Measurements from ENCODE around the gene SLC35A5.
"Not testable (repeated sequence)": the region's sequence is repeated elsewhere in the genome, so short reads cannot be mapped to it uniquely, and the experiment has no call there.

SLC35A5 gene

GRCh38 chr3:112550859-112551258 lies 11.0 kb upstream of the SLC35A5 start:
- Histone ChIP-seq H3K4me1 (ENCODE audit: control insufficient read depth in 1 of 2, insufficient read depth in 2 of 2, low read length in 2 of 2) (peaks cover 7 to 19% of the 10 kb centered on the region in 2 donors), H3K27me3 (ENCODE audit: low read depth, low read length) (no peaks in the 10 kb centered on the region), H3K27ac (ENCODE audit: low read length) (no peak overlapping the region), H3K9me3 (ENCODE audit: control insufficient read depth in 1 of 2, low read length in 2 of 2) (no peaks in the 10 kb centered on the region), H3K36me3 (ENCODE audit: control insufficient read depth in 1 of 2, insufficient read depth in 2 of 2, low read length in 2 of 2) (peaks cover 17 to 21% of the 10 kb centered on the region in 2 donors), H3K4me3 (ENCODE audit: low read depth in 1 of 2, low read length in 2 of 2) (no peak overlapping the region)

- H3K27ac ChIP-seq (ENCODE audit: low read length), result peak overlapping the region; percentile 5
- H3K27me3 ChIP-seq (ENCODE audit: low read depth, low read length), result no peaks in the 10 kb centered on the region
- no peaks in the 10 kb centered on the region for H3K9me3 ChIP-seq (ENCODE audit: control insufficient read depth in 1 of 2, low read length in 2 of 2)
- H3K4me3 ChIP-seq (ENCODE audit: low read depth in 1 of 2, low read length in 2 of 2), result no peak overlapping the region
- no peaks in the 10 kb centered on the region for H3K36me3 ChIP-seq (ENCODE audit: control insufficient read depth in 1 of 2, insufficient read depth in 2 of 2, low read length in 2 of 2)
- H3K4me1 ChIP-seq (ENCODE audit: control insufficient read depth in 1 of 2, insufficient read depth in 2 of 2, low read length in 2 of 2), result peaks cover 20 to 36% of the 10 kb centered on the region in 2 donors
Observed at GRCh38 chr3:112555535-112556170, 6.2 kb upstream of the SLC35A5 start.

GRCh38 chr3:112557976-112558375 lies 3.9 kb upstream of the SLC35A5 start:
- Histone ChIP-seq H3K27me3 (ENCODE audit: low read depth, low read length) (no peaks in the 10 kb centered on the region), H3K4me3 (ENCODE audit: low read depth in 1 of 2, low read length in 2 of 2) (no peak overlapping the region), H3K4me1 (ENCODE audit: control insufficient read depth in 1 of 2, insufficient read depth in 2 of 2, low read length in 2 of 2) (peaks cover 20 to 28% of the 10 kb centered on the region in 2 donors), H3K36me3 (ENCODE audit: control insufficient read depth in 1 of 2, insufficient read depth in 2 of 2, low read length in 2 of 2) (peaks cover 0 to 13% of the 10 kb centered on the region in 2 donors), H3K27ac (ENCODE audit: low read length) (no peak overlapping the region), H3K9me3 (ENCODE audit: control insufficient read depth in 1 of 2, low read length in 2 of 2) (no peaks in the 10 kb centered on the region)

- no peaks in the 10 kb centered on the region for H3K9me3 ChIP-seq (ENCODE audit: control insufficient read depth in 1 of 2, low read length in 2 of 2)
- peaks cover 0 to 13% of the 10 kb centered on the region in 2 donors for H3K36me3 ChIP-seq (ENCODE audit: control insufficient read depth in 1 of 2, insufficient read depth in 2 of 2, low read length in 2 of 2)
- peaks cover 21 to 28% of the 10 kb centered on the region in 2 donors for H3K4me1 ChIP-seq (ENCODE audit: control insufficient read depth in 1 of 2, insufficient read depth in 2 of 2, low read length in 2 of 2)
- peak overlapping the region; percentile 96 for H3K27ac ChIP-seq (ENCODE audit: low read length)
- no peaks in the 10 kb centered on the region for H3K27me3 ChIP-seq (ENCODE audit: low read depth, low read length)
- peak overlapping the region; percentile 76 to 95 for H3K4me3 ChIP-seq (ENCODE audit: low read depth in 1 of 2, low read length in 2 of 2)
Observed at GRCh38 chr3:112560307-112560706, 1.5 kb upstream of the SLC35A5 start.

GRCh38 chr3:112560721-112561483 lies 943 bp upstream of the SLC35A5 start:
- Histone ChIP-seq H3K4me3 (ENCODE audit: low read depth in 1 of 2, low read length in 2 of 2) (peak overlapping the region; percentile 76 to 95), H3K36me3 (ENCODE audit: control insufficient read depth in 1 of 2, insufficient read depth in 2 of 2, low read length in 2 of 2) (peaks cover 0 to 13% of the 10 kb centered on the region in 2 donors), H3K9me3 (ENCODE audit: control insufficient read depth in 1 of 2, low read length in 2 of 2) (no peaks in the 10 kb centered on the region), H3K27ac (ENCODE audit: low read length) (peak overlapping the region; percentile 96), H3K27me3 (ENCODE audit: low read depth, low read length) (no peaks in the 10 kb centered on the region), H3K4me1 (ENCODE audit: control insufficient read depth in 1 of 2, insufficient read depth in 2 of 2, low read length in 2 of 2) (peaks cover 17 to 22% of the 10 kb centered on the region in 2 donors)

DNA sequence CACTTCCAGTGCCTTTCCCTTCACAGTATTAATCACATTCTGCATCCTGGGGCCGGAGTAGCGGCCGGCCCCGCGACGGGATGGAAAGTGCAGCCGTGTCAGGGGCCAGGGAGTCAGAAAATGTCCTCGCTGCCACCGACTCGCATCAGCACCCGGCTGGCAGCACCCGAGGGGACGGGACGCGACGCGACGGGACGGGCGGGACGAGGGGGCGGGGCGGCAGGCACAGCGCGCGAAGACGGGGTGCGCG lies 436 bp upstream of the SLC35A5 start:
- peak overlapping the region; percentile 96 for H3K27ac ChIP-seq (ENCODE audit: low read length)

GRCh38 chr3:112564247-112564939 lies 2.5 kb downstream of the SLC35A5 start:
- Histone ChIP-seq H3K4me1 (ENCODE audit: control insufficient read depth in 1 of 2, insufficient read depth in 2 of 2, low read length in 2 of 2) (peaks cover 14 to 18% of the 10 kb centered on the region in 2 donors), H3K36me3 (ENCODE audit: control insufficient read depth in 1 of 2, insufficient read depth in 2 of 2, low read length in 2 of 2) (peaks cover 0 to 16% of the 10 kb centered on the region in 2 donors)
- not testable (repeated sequence) for H3K4me3 ChIP-seq (ENCODE audit: low read depth in 1 of 2, low read length in 2 of 2); H3K27me3 ChIP-seq (ENCODE audit: low read depth, low read length); H3K9me3 ChIP-seq (ENCODE audit: control insufficient read depth in 1 of 2, low read length in 2 of 2); H3K27ac ChIP-seq (ENCODE audit: low read length)

More for the DNA sequence above, 436 bp upstream of the SLC35A5 start:
- H3K4me3 ChIP-seq (ENCODE audit: low read depth in 1 of 2, low read length in 2 of 2), result peak overlapping the region; percentile 76 to 95
- peaks cover 17 to 21% of the 10 kb centered on the region in 2 donors for H3K4me1 ChIP-seq (ENCODE audit: control insufficient read depth in 1 of 2, insufficient read depth in 2 of 2, low read length in 2 of 2)
- H3K36me3 ChIP-seq (ENCODE audit: control insufficient read depth in 1 of 2, insufficient read depth in 2 of 2, low read length in 2 of 2), result peaks cover 0 to 13% of the 10 kb centered on the region in 2 donors
- H3K27me3 ChIP-seq (ENCODE audit: low read depth, low read length), result no peaks in the 10 kb centered on the region
- no peaks in the 10 kb centered on the region for H3K9me3 ChIP-seq (ENCODE audit: control insufficient read depth in 1 of 2, low read length in 2 of 2)

DNA sequence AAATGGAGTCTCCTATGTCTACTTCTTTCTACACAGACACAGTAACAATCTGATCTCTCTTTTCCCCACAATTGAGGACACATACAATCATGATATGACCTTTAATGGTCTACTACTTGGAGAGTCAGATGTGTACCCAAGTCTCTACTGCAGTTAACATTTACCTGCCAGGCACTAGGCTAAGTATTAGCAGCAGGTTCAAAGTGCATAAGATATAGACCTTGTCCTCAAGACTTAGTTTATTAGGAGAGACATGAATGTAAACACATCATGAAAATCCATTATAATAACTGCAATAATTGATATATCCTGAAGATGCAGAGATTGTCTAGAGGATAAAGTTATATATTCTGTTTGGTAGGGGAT lies 3.1 kb downstream of the SLC35A5 start:
- Histone ChIP-seq H3K4me3 (ENCODE audit: low read depth in 1 of 2, low read length in 2 of 2) (no peak overlapping the region), H3K27ac (ENCODE audit: low read length) (no peak overlapping the region), H3K27me3 (ENCODE audit: low read depth, low read length) (no peaks in the 10 kb centered on the region), H3K36me3 (ENCODE audit: control insufficient read depth in 1 of 2, insufficient read depth in 2 of 2, low read length in 2 of 2) (peaks cover 0 to 21% of the 10 kb centered on the region in 2 donors), H3K4me1 (ENCODE audit: control insufficient read depth in 1 of 2, insufficient read depth in 2 of 2, low read length in 2 of 2) (peaks cover 9 to 13% of the 10 kb centered on the region in 2 donors), H3K9me3 (ENCODE audit: control insufficient read depth in 1 of 2, low read length in 2 of 2) (no peaks in the 10 kb centered on the region)

DNA sequence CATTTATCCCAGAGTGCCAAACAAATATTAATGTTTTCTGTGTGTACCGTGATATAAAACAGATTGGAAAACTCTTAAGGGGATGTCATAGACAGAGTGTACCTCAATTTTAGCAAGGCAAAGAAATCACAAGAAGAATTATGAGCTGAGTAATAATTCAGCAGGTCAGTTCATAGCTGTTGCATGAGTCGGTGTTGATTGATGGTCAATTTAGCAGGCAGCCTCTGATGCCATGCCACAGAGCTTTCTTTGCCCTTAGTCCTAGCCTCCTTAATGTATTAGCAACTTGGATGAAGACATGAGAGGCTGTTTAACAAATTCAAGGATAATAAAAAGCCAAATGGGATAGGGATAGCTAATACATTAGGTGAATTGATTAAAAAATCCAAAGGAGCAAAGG lies 6.8 kb downstream of the SLC35A5 start:
- Histone ChIP-seq H3K27ac (ENCODE audit: low read length) (no peak overlapping the region), H3K4me3 (ENCODE audit: low read depth in 1 of 2, low read length in 2 of 2) (no peak overlapping the region), H3K27me3 (ENCODE audit: low read depth, low read length) (no peaks in the 10 kb centered on the region), H3K36me3 (ENCODE audit: control insufficient read depth in 1 of 2, insufficient read depth in 2 of 2, low read length in 2 of 2) (peaks cover 18 to 34% of the 10 kb centered on the region in 2 donors), H3K4me1 (ENCODE audit: control insufficient read depth in 1 of 2, insufficient read depth in 2 of 2, low read length in 2 of 2) (no peaks in the 10 kb centered on the region), H3K9me3 (ENCODE audit: control insufficient read depth in 1 of 2, low read length in 2 of 2) (no peaks in the 10 kb centered on the region)

- Histone ChIP-seq H3K27ac (ENCODE audit: low read length) (no peak overlapping the region), H3K4me3 (ENCODE audit: low read depth in 1 of 2, low read length in 2 of 2) (no peak overlapping the region), H3K27me3 (ENCODE audit: low read depth, low read length) (no peaks in the 10 kb centered on the region), H3K36me3 (ENCODE audit: control insufficient read depth in 1 of 2, insufficient read depth in 2 of 2, low read length in 2 of 2) (peaks cover 18 to 40% of the 10 kb centered on the region in 2 donors), H3K9me3 (ENCODE audit: control insufficient read depth in 1 of 2, low read length in 2 of 2) (no peaks in the 10 kb centered on the region), H3K4me1 (ENCODE audit: control insufficient read depth in 1 of 2, insufficient read depth in 2 of 2, low read length in 2 of 2) (no peaks in the 10 kb centered on the region)
Observed at GRCh38 chr3:112569265-112569664, 7.4 kb downstream of the SLC35A5 start.

GRCh38 chr3:112572701-112573100 lies 10.9 kb downstream of the SLC35A5 start:
- H3K4me3 ChIP-seq (ENCODE audit: low read depth in 1 of 2, low read length in 2 of 2), result no peak overlapping the region
- no peaks in the 10 kb centered on the region for H3K27me3 ChIP-seq (ENCODE audit: low read depth, low read length)
- no peaks in the 10 kb centered on the region for H3K4me1 ChIP-seq (ENCODE audit: control insufficient read depth in 1 of 2, insufficient read depth in 2 of 2, low read length in 2 of 2)
- peaks cover 18 to 46% of the 10 kb centered on the region in 2 donors for H3K36me3 ChIP-seq (ENCODE audit: control insufficient read depth in 1 of 2, insufficient read depth in 2 of 2, low read length in 2 of 2)
- no peak overlapping the region for H3K27ac ChIP-seq (ENCODE audit: low read length)
- no peaks in the 10 kb centered on the region for H3K9me3 ChIP-seq (ENCODE audit: control insufficient read depth in 1 of 2, low read length in 2 of 2)
